ENCODE data around the gene PPA1.
"Not testable (repeated sequence)": the region's sequence is repeated elsewhere in the genome, so short reads cannot be mapped to it uniquely, and the experiment has no call there.

Gene PPA1

GRCh38 chr10:70254778-70255328 lies 21.6 kb upstream of the PPA1 start:
- DNase-seq (ENCODE audit: low read depth), result no peak

DNA sequence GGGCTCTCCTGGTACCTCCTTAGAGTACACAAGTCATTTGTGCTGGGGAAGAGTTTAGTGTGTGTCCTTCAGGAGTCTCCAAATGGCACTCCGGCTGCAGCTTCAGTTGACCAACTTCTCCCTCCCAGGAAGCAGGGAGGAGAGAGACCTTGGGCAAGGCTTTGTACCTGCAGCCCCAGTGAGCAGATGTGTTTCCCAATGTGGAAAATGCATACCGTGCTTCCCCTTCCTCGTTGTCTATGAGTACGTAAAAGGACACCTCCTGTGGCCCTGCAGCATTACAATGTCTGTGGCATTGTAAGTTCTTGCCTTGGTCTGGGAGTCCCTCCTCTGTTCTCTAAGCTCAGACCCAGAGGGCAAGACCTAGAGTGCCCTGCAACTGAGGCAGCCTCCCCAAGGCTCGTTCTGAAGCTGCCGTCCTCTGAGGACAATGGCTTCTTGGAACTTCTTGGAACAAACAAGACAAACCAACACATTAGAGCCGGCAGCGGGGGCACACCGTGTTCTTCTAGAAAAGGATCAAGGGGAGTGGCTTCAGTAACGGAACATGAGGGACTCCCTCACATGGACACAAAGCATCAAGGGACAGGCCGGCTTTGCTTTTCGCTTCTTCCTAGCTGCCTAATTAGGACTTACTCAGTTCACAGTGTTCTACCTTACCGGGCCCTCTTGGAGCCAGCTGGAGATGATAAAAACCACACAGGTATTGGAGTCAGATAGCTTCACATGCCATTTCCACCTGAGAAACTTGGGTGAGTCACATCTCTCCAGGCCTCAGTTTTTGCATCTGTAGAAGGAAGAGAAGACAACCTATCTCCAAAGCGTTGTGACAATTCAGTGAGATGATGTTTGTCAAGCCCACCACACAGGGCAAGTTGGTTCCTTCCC lies 20.9 kb upstream of the PPA1 start:
- no peak for DNase-seq (ENCODE audit: low read depth)

DNA sequence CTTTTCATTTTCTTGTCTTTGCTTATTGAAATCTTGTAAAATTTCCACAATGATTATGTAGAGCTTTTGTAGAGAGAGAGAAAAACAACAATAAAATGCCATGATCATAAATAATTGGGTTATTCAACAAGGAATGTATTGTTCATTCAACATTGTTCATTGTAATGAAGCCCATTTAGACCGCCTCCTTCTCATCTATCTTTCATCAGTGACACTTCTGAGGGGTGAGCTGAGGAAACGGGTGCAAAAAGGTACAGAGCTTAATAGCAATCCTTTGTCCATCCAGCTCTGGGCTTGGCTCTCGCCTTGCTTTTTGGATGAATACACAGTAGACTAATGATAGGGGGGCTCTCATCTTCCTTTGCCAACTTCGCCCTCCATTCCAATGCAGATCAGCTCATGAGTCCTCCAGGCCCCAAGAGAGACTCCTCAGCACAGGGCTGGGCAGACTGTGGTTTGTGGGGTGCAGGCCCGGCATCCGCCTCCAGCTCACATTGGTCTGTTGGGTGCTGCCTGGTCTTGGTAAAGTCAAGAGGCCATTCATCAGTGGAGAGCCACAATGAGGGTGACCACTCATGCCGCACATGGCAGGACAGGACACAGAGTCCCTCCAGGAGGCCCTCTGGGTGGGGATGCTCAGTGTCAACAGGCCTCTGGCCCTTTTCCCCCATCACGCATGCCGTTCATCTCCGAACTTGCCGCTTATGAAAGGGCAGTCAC lies 17.9 kb upstream of the PPA1 start:
- DNase-seq (ENCODE audit: low read depth), result no peak

GRCh38 chr10:70247360-70247759 lies 14.1 kb upstream of the PPA1 start:
- no peak for DNase-seq (ENCODE audit: low read depth)

DNA sequence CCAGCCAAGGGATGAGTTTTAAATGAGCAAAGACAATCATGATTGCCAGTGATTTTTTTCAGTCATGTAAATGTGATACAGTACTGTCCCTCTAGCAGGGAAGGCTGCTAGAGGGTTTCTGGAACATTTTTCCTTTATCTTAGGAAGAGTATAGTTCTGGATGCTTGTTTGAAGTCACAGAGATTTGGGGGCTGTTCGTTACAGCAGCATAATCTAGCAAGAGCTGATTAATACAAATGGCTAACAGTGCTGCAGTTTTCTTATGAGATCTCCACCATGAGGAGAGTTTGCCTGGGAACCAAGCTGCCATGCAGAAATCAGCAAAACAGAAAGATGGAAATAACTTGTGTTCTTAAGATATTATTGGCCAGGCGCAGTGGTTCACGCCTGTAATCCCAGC lies 7.9 kb upstream of the PPA1 start:
- DNase-seq (ENCODE audit: low read depth), result no peak

DNA sequence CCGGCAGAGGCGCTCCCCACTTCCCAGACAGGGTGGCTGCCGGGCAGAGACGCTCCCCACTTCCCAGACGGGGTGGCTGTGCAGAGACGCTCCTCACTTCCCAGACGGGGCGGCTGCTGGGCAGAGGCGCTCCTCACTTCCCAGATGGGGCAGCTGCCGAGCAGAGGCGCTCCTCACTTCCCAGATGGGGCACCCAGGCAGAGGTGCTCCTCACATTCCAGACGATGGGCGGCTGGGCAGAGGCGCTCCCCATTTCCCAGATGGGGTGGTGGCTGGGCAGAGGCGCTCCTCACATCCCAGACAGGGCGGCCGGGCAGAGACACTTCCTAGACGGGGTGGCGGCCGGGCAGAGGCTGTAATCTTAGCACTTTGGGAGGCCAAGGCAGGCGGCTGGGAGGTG lies 6.8 kb upstream of the PPA1 start:
- DNase-seq (ENCODE audit: low read depth), result not testable (repeated sequence)

DNA sequence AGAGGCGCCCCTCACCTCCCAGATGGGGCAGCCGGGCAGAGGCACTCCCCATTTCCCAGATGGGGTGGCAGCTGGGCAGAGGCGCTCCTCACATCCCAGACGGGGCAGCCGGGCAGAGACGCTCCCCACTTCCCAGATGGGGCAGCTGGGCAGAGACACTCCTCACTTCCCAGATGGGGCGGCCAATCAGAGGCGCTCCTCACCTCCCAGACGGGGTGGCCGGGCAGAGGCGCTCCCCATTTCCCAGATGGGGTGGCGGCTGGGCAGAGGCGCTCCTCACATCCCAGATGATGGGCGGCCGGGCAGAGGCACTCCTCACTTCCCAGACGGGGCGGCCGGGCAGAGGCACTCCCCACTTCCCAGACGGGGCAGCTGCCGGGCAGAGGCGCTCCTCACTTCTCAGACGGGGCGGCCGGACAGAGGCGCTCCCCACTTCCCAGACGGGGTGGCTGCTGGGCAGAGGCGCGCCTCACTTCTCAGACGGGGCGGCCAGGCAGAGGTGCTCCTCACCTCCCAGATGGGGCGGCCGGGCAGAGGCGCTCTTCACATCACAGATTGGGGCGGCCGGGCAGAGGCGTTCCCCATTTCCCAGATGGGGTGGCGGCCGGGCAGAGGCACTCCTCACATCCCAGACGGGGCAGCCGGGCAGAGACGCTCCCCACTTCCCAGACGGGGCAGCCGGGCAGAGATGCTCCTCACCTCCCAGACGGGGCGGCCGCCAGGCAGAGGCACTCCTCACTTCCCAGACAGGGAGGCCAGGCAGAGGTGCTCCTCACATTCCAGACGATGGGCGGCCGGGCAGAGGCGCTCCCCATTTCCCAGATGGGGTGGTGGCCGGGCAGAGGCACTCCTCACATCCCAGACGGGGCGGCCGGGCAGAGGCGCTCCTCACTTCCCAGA lies 6.1 kb upstream of the PPA1 start:
- not testable (repeated sequence) for DNase-seq (ENCODE audit: low read depth)

GRCh38 chr10:70237958-70238536 lies 4.8 kb upstream of the PPA1 start:
- not testable (repeated sequence) for DNase-seq (ENCODE audit: low read depth)

GRCh38 chr10:70234668-70235447 lies 1.6 kb upstream of the PPA1 start:
- DNase-seq (ENCODE audit: low read depth), result no peak

DNA sequence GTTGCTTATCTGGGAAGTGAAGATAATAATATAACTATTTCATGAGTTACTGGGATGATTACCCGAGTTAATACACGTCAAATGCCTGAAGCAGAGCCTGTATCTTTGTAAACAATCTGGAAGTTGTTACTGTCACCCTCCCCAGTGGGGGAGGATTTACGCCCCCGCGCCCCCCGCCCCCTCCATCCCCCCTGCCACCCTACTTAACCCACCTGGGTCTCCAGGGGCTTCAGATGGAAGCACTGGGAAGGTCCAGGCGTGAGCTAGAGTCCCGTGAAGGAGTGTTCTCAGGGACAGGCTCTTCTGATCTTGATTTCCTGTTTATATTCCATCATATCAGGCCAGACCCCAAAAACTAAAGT lies 691 bp upstream of the PPA1 start:
- no peak for DNase-seq (ENCODE audit: low read depth)

DNA sequence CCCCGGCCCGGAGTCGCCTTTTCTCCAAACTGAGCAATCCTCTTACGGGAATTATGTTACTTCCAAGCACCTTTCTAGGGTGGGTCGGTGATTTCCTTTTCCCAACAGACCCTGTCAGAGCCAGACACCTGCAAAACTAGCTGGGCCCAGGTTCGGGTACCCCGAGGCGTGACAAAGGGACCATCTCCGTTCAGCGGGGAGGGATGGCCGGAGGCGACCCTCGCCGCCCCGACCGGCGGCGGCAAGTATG lies 445 bp downstream of the PPA1 start:
- DNase-seq (ENCODE audit: low read depth), result no peak

GRCh38 chr10:70232155-70232858 lies 922 bp downstream of the PPA1 start:
- DNase-seq (ENCODE audit: low read depth), result peak; percentile 37

- no peak for DNase-seq (ENCODE audit: low read depth)
These were observed 4.7 kb downstream of the PPA1 start for GRCh38 chr10:70228491-70228890.

- no peak for DNase-seq (ENCODE audit: low read depth)
These were observed 5.5 kb downstream of the PPA1 start for GRCh38 chr10:70227548-70228320.

DNA sequence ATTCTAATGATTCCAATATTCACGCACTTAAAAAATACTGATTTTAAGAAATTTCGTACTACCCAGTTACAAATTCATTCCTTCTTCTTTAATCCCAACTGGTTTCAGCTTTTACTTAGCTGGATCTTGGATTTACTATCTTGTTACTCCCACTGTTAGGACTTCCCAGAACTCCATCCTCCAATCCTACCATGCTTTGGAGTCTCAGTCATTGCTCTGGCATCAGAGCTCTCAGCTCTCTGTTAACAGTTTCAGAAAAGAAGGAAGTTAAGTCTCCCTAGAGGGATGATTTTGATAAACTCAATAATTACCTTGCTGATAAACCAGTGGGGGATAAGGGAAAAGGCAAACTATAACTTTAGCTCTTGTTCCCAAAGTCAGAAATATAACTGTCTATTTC lies 9.5 kb downstream of the PPA1 start:
- no peak for DNase-seq (ENCODE audit: low read depth)

DNA sequence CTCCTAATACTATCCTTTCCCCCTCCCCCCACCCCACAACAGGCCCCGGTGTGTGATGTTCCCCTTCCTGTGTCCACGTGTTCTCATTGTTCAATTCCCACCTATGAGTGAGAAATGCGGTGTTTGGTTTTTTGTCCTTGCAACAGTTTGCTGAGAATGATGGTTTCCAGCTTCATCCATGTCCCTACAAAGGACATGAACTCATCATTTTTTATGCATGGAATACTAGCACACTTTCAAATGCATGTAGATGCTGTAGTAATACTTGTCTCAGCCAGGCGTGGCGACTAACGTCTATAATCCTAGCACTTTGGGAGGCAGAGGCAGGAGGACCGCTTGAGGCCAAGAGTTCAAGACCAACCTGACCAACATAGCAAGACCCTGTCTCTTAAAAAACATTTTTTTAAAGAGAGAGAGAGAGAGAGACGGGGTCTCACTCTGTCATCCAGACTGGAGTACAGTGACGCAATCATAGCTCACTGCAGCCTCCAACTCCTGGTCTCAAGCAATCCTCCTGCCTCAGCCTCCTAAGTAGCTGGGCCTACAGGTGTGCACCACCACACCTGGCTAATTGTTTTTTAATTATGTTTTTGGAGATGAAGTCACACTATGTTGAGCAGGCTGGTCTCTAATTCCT lies 10.3 kb downstream of the PPA1 start:
- DNase-seq (ENCODE audit: low read depth), result not testable (repeated sequence)

DNA sequence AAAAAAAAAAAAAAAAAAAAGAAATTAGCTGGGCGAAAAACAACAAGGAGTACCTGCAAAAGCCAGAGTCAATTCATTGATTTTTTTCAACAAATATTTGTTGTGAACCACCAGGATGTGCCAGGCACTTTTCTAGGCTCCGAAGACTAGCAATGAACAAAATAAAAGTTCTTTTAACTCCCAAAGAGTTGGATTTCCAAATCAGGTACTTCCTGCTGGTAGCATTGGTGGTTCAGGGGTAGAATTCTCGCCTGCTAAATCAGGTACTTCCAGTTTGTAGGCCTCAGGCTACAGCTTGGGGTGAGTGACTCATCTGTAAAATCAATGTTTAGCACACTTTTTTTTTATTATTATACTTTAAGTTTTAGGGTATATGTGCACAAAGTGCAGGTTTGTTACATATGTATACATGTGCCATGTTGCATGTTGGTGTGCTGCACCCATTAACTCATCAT lies 10.9 kb downstream of the PPA1 start:
- DNase-seq (ENCODE audit: low read depth), result no peak

DNA sequence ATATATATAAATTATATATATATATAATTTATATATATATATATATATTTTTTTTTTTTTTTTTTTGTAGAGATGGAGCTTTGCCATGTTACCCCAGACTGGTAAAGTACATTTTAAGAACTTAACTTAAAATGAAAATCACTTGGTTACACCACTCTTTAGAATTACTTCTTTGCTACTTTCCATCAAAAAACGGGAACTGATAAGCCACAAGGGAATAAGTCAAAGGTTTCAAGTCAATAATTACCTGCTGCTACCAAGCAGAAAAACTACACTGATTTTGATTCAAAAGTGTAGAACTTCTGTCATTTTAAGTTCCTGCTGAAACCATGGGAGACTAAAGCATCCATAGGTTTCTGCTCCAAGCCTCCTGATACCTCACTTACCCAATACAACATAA lies 12.2 kb downstream of the PPA1 start:
- no peak for DNase-seq (ENCODE audit: low read depth)

- no peak for DNase-seq (ENCODE audit: low read depth)
These were observed 20.4 kb downstream of the PPA1 start for GRCh38 chr10:70212879-70213278.

All from T-helper 22 cell (primary cell).